K562 (cell line): ENCODE measurements around the gene CNP. TPM values are rescaled to one million over a fixed set of nuclear protein-coding genes. Genes with fewer than 3 reads are reported as not detected.
A peak's percentile ranks its signal among the peaks of the same experiment; 100 is the strongest.

Experiments used
- ATAC-seq: fragments of 200-7000 bp; cut with Tn5 transposase; 3 replicates; pipeline ENCODE4 v1.9.1; 2020; ENCODE audit warnings: moderate library complexity
- BruUV-seq: library from RNA; stranded (reverse); fragments of 400-500 nt; replicated peaks from 2 replicates; lab custom pipeline; 2021; lab: Mats Ljungman, UMichigan
- CTCF ChIA-PET: fragments of 300-600 bp; formaldehyde crosslinking; extraction: SDS; loops from one replicate; lab custom pipeline; 2021; ENCODE audit warnings: low intra/inter-chr PET ratio; lab: Yijun Ruan, JAX
- POLR2A ChIA-PET: fragments of 300-600, 350-650 bp; sonication (Branson Sonifier 250); formaldehyde crosslinking; extraction: SDS; loops from one replicate; lab custom pipeline; 2021; ENCODE audit warnings: antibody characterized with exemption, inconsistent platforms; lab: Yijun Ruan, JAX
- DNase-seq, 4 experiments: peaks; one replicate each; pipeline versions ENCODE4 v3.0.0 to v3.0.0-alpha.2; 2011 to 2018; ENCODE audit warnings: low spot score in 3 of 4, mixed read lengths in 3 of 4; ENCODE audit errors: extremely low read depth in 1 of 4
- FAIRE-seq: peaks from 2 replicates; lab custom pipeline; 2011; peaks lifted over from hg19 to GRCh38; lab: Jason Lieb, UNC
- H2AFZ ChIP-seq: 2 replicates; pipeline ENCODE4 v1.6.0; 2011; ENCODE audit warnings: low read depth, low read length, control low read depth, inconsistent platforms
- H3K27ac ChIP-seq: fragments of 200-600 bp; 3 replicates; pipeline ENCODE4 v1.8.0; 2011; ENCODE audit warnings: low read depth, mild to moderate bottlenecking, control low read depth, inconsistent platforms, low read length, moderate library complexity, mixed read lengths; ENCODE audit errors: extremely low read depth
- H3K27me3 ChIP-seq, 2 experiments: fragments of 300-600 bp in 1 of 2; 2 replicates in 1 of 2; 3 replicates in 1 of 2; pipeline versions ENCODE4 v1.6.0 to v1.8.0; 2011; ENCODE audit warnings: inconsistent platforms in 2 of 2, low read length in 2 of 2, mild to moderate bottlenecking in 1 of 2, mixed read lengths in 1 of 2, moderate library complexity in 1 of 2; ENCODE audit not compliant: control insufficient read depth in 2 of 2, insufficient read depth in 2 of 2
- H3K36me3 ChIP-seq: fragments of 300-600 bp; 3 replicates; pipeline ENCODE4 v1.8.0; 2011; ENCODE audit warnings: mild to moderate bottlenecking, low read length, inconsistent platforms; ENCODE audit not compliant: control insufficient read depth, insufficient read depth
- H3K4me1 ChIP-seq, 2 experiments: fragments of 200-600 bp in 1 of 2; replicated peaks in 1 of 2; 2 replicates in 1 of 2; 3 replicates in 1 of 2; pipeline versions ENCODE4 v1.5.1 to v1.8.0; 2011; ENCODE audit warnings: inconsistent platforms in 2 of 2, low read length in 2 of 2, mild to moderate bottlenecking in 1 of 2, mixed read lengths in 1 of 2, moderate library complexity in 1 of 2; ENCODE audit not compliant: control insufficient read depth in 2 of 2, insufficient read depth in 2 of 2
- H3K4me2 ChIP-seq: 2 replicates; pipeline ENCODE4 v1.6.1; 2011; ENCODE audit warnings: low read length, control low read depth, inconsistent platforms, mixed read lengths; ENCODE audit not compliant: insufficient read depth
- H3K4me3 ChIP-seq: fragments of 200-600 bp; sonication (generic), shearing (Covaris generic); 2 replicates; pipeline ENCODE4 v1.5.1; 2016; ENCODE audit warnings: control low read depth, inconsistent platforms
- H3K79me2 ChIP-seq: fragments of 200-600 bp; 3 replicates; pipeline ENCODE4 v1.8.0; 2011; ENCODE audit warnings: low read length, inconsistent platforms; ENCODE audit not compliant: control insufficient read depth, insufficient read depth
- H3K9ac ChIP-seq, 2 experiments: 2 replicates each; pipeline versions ENCODE4 v1.6.0 to v1.6.1; 2011; ENCODE audit warnings: low read depth in 2 of 2, low read length in 2 of 2, control low read depth in 1 of 2, inconsistent platforms in 1 of 2, mild to moderate bottlenecking in 1 of 2, mixed read lengths in 1 of 2; ENCODE audit not compliant: insufficient read depth in 1 of 2
- H3K9me1 ChIP-seq: one replicate; pipeline ENCODE4 v1.6.0; 2011; ENCODE audit warnings: inconsistent platforms, mild to moderate bottlenecking, low read length, moderate library complexity; ENCODE audit not compliant: control insufficient read depth, insufficient read depth
- H3K9me3 ChIP-seq: replicated peaks from 2 replicates; pipeline ENCODE4 v1.5.1; 2011; ENCODE audit warnings: low read depth, low read length, inconsistent platforms; ENCODE audit not compliant: control insufficient read depth, insufficient read depth
- H4K20me1 ChIP-seq: replicated peaks from 2 replicates; pipeline ENCODE4 v1.6.1; 2011; ENCODE audit warnings: low read length, inconsistent platforms, mixed read lengths; ENCODE audit not compliant: control insufficient read depth, insufficient read depth
- DACH1 ChIP-seq: fragments of 450-650 bp; IDR thresholded peaks from 2 replicates; pipeline ENCODE4 v1.6.1; 2018; ENCODE audit not compliant: partially characterized antibody
- HDAC8 ChIP-seq: fragments of 450-650 bp; IDR thresholded peaks from 2 replicates; pipeline ENCODE4 v1.6.1; 2016; ENCODE audit warnings: mild to moderate bottlenecking, missing genetic modification characterization, moderate library complexity, missing compliant biosample characterization
- HNRNPLL ChIP-seq: fragments of 200-400 bp; formaldehyde crosslinking; IDR thresholded peaks from 2 replicates; pipeline ENCODE4 v1.6.1; 2017; ENCODE audit warnings: low read length, low read depth, mild to moderate bottlenecking; ENCODE audit not compliant: poor library complexity, severe bottlenecking
- WGBS: fragments of 100-300 bp; shearing (Covaris generic); methylation state at CpG from one replicate; pipeline ENCODE4 v1.1.6; 2016; ENCODE audit warnings: low coverage, mixed read lengths; ENCODE audit not compliant: insufficient coverage; ENCODE audit errors: missing lambda C conversion rate; 5-methylcytosine and 5-hydroxymethylcytosine counted together
- in situ Hi-C: fragments of 300-500 bp; cut with MboI; formaldehyde crosslinking; loops from 4 replicates; pipeline ENCODE4 v1.15.0; 2018; ENCODE audit warnings: inconsistent platforms, mixed read lengths
- intact Hi-C: fragments of 100-400 bp; cut with micrococcal nuclease; formaldehyde crosslinking; loops from 2 replicates; pipeline ENCODE4 v1.14.2; 2022
- polyA plus RNA-seq, 8 experiments: library from polyadenylated mRNA; depleted of rRNA in 4 of 8; stranded (reverse) in 5 of 8; unstranded in 3 of 8; fragments of >200 nt; fragmentation: Nextera tagmentation in 2 of 8; fragmentation: Illumina TruSeq in 1 of 8; extraction: Ambion mirVana in 2 of 8; extraction: Trizol in 1 of 8; gene quantifications; 2 replicates each; pipeline versions ENCODE4 v1.2.1 to v1.2.3, GENCODE V29; 2011 to 2014; ENCODE audit warnings: inconsistent platforms in 1 of 8, missing spikeins in 1 of 8
- total RNA-seq, 7 experiments: library from RNA; depleted of rRNA in 6 of 7; stranded (reverse); fragments of >200 nt in 6 of 7; fragmentation: Illumina TruSeq in 2 of 7; extraction: Trizol in 2 of 7; gene quantifications; 2 replicates each; pipeline versions ENCODE4 v1.2.1 to v1.2.3, GENCODE V29; 2011 to 2021; ENCODE audit warnings: low replicate concordance in 1 of 7
- TF ChIP-seq, protein P1 (sequence below): fragments of 450-650 bp; IDR thresholded peaks from 2 replicates; pipeline ENCODE4 v1.6.1; 2016

The CNP gene
- total and polyA plus RNA-seq, 9 of the 15 experiments (the other 6 are each of a cell fraction or from before 2014, with no cell fraction given) = 1.7 to 52.0 (median 29.1) TPM

DNA sequence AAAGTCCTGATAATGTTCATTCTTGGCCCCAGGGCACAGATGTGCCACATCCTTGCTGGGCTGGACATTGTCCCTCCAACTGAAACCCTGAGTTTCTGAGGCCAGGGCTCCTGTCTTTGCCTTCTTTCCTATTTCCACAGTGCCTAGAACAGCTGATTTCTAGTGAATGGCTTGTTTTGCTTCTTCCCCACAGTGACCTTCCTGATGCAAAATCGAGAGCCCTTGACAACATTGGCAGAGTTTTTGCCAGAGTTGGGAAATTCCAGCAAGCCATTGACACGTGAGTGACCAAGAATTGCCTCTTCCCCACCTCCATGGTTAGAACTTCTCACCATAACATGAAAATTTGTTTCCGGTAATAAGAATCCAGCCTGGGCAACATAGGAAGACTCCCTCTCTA is 21.7 kb upstream of the CNP start:
- no peaks in the 10 kb centered on the region for H3K79me2 ChIP-seq
- POLR2A ChIA-PET = interaction anchor here (1.6 kb wide), 1 partner anchor 21 kb away, joined by 4 read pairs; the partner anchor contains the start of gene CNP
- H3K27ac ChIP-seq = no peak overlapping the region
- H3K27me3 ChIP-seq = no peaks in the 10 kb centered on the region
- TF ChIP-seq HNRNPLL (no peak), HDAC8 (tag) (no peak), DACH1 (peak; percentile 16)
- TF ChIP-seq, protein P1, sequence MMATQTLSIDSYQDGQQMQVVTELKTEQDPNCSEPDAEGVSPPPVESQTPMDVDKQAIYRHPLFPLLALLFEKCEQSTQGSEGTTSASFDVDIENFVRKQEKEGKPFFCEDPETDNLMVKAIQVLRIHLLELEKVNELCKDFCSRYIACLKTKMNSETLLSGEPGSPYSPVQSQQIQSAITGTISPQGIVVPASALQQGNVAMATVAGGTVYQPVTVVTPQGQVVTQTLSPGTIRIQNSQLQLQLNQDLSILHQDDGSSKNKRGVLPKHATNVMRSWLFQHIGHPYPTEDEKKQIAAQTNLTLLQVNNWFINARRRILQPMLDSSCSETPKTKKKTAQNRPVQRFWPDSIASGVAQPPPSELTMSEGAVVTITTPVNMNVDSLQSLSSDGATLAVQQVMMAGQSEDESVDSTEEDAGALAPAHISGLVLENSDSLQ = no peak
- no TSS peak for BruUV-seq
- H3K9me3 ChIP-seq = no peaks in the 10 kb centered on the region
- CTCF ChIA-PET = no interaction called here
- peaks cover 3 to 6% of the 10 kb centered on the region in 2 experiments; a peak in 3 of 5 replicates for H3K4me1 ChIP-seq
- no peaks in the 10 kb centered on the region for H3K36me3 ChIP-seq
- H3K4me2 ChIP-seq = no peak overlapping the region
- H2AFZ ChIP-seq = no peak overlapping the region
- in situ Hi-C loops (no loop called here), intact Hi-C loops (no loop called here)
- FAIRE-seq (no peak), ATAC-seq (no peak), DNase-seq (no peak)
- H3K4me3 ChIP-seq = no peak overlapping the region
- 56% methylated on average over 3 of the region's 3 CpGs for WGBS
- no peaks in the 10 kb centered on the region for H3K9me1 ChIP-seq
- peak overlapping the region in 1 of 2 experiments; percentile 6; a peak in 1 of 4 replicates for H3K9ac ChIP-seq
- H4K20me1 ChIP-seq = no peaks in the 10 kb centered on the region
